ENCODE data around the gene TMEM208. TPM values are rescaled to one million over a fixed set of nuclear protein-coding genes. Genes with fewer than 3 reads are reported as not detected.

The TMEM208 gene
- total RNA-seq, 1 donor from 2014 or later, result 46.9 TPM

DNA sequence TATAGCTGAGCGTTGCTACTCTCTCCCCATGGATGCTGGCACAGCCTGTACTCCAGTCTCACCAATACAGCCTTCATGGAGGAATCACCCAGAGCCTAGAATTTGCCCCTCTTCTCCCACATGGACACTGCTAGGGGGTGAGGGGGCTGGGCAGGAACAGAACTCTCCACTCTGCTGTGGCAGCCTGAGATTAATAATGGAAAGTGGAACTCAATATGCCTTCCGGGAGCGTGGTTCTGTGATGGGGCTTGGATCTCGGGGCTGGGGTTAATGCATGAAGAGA, 23.1 kb downstream of the TMEM208 start:
- DNase-seq (ENCODE audit: low spot score), result no peak

DNA sequence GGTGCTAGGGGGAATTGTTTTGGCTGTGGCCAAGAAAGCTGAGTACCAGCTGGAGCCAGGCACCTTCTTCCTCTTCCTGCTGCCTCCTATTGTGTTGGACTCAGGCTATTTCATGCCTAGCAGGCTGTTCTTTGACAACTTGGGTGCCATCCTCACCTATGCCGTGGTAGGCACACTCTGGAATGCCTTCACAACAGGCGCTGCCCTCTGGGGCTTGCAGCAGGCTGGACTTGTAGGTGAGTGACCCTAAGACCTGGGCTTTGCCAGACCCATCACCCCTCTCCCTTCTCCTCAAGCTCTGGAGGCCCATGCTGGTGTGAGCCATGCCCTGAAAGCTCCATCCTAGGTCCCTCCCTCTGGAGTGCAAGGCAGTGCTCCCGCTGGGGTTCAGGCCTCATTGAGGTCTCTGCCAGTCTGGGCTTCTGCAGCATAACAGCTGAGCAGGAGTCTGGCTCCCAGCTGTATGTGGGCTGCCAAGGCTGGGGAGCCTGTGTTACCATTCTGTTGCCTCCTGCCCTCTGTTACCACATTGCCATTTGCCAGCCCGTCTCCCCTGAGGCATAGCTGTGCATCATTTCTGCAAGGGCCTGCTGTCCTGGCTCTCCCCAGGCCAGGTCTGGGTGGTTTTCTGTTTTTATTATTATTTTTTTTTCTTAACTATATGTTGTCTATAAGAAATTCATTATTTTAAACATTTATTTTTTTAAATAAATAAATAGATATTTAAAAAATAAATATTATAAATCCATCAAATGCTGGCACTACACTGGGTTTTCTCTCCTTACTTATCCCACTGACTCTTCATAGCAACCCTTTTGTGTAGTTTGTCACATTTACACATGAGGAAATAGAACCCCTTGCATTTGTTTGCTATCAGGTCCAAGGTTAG, 25.9 kb downstream of the TMEM208 start:
- no peak for DNase-seq (ENCODE audit: low spot score)

DNA sequence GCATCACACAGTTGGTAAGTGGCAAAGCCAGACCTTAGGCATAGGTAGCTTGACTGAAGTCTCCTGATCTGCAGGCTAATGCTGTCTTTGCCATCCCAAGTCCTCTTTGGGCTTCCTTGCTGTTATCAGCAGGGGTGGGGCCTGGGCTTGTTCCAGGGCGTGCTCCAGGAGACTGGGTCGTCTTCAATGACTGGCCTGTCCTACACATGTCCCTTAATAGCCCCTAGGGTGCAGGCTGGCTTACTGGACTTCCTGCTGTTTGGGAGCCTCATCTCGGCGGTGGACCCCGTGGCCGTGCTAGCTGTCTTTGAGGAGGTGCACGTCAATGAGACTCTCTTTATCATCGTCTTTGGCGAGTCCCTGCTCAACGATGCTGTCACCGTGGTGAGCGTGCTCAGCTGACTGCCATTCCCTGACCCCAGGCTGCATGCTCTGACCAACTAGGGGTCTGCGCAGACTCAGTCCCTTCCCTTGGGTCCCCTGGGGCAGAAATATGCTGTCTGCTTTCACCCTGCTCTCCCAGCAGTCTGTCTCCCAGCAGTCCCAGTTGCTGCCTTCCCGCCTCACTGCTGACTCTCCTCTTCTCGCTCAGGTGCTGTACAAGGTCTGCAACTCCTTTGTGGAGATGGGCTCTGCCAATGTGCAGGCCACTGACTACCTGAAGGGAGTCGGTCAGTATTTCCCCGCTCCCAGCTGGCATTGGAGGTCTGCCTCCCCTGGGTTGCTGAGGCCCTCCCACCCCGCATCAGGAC, 28.0 kb downstream of the TMEM208 start:
- DNase-seq (ENCODE audit: low spot score), result no peak

DNA sequence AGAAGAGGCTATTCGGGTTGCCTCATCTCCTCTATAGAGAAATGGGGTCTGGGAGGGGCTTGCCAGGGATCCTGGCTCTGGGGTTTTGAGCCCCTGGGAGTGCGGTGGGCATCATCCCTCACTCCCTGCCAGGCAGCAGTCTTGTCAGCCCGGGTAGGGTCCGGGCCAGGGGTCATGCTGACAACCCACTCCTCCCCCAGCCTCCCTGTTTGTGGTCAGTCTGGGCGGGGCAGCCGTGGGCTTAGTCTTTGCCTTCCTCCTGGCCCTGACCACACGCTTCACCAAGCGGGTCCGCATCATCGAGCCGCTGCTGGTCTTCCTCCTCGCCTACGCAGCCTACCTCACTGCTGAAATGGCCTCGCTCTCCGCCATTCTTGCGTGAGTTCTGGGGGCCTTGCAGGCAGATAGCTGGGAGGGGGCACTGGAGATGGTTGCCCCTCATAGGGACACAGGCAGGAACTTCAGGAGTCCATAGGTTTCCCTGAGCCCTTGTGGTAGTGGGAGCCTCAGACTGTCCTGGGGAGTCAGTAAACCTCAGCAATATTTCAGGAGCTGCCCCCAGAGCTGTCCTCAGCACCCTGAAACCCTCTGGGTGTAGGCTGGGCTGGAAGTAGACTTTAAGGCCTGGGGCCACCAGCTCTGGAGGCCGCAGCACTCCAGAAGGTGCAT, 28.8 kb downstream of the TMEM208 start:
- no peak for DNase-seq (ENCODE audit: low spot score)

DNA sequence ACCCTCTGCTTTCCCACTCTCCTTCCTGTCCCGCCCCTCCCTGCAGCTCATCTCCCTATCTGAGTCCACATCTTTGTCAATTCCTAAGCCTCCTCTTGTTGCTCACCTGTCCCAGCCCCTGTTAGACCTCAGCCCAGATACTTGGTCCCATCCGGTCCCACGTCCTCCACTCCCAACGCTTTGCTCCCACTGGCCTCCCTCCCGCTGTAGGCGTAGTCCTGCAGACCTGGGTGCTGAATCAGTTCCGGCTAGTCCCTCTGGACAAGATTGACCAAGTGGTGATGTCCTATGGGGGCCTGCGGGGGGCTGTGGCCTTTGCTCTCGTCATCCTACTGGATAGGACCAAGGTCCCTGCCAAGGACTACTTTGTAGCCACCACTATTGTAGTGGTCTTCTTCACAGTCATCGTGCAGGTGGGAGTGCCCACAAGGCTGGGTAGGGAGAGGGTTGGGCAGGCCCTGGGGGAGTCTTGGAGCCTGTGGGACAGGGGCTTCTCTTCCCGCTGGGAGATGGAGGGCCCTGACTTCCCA, 29.8 kb downstream of the TMEM208 start:
- DNase-seq (ENCODE audit: low spot score), result no peak

DNA sequence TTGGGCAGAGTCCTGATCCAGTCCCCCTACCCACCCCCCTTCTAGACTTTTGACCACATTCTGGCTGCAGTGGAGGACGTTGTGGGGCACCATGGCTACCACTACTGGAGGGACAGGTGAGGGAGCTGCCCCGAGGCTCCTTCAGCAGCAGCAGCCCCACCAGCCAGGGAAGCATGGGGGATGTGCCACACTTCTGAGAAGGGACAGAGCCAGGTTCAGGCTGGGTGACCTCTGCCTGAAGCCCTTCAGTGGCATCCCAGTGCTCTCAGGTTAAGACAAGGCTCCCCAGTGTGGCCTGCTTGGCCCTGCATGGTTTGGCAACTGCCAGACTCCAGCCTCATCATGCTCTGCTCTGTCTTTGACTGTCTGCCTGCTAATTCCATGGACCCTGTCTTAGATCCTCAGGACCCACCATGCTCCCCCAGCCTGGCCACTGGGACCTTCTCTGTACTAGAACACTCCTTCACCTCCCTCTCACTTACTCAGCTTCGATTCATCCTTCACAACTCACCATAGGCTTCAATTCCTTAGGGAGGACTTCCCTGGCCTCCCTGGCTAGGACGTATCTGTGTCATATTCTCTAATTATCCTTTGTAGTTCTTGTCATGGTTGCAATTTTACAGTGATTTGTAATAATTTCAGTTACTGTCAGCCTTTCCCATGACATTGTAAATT, 30.7 kb downstream of the TMEM208 start:
- no peak for DNase-seq (ENCODE audit: low spot score)

DNA sequence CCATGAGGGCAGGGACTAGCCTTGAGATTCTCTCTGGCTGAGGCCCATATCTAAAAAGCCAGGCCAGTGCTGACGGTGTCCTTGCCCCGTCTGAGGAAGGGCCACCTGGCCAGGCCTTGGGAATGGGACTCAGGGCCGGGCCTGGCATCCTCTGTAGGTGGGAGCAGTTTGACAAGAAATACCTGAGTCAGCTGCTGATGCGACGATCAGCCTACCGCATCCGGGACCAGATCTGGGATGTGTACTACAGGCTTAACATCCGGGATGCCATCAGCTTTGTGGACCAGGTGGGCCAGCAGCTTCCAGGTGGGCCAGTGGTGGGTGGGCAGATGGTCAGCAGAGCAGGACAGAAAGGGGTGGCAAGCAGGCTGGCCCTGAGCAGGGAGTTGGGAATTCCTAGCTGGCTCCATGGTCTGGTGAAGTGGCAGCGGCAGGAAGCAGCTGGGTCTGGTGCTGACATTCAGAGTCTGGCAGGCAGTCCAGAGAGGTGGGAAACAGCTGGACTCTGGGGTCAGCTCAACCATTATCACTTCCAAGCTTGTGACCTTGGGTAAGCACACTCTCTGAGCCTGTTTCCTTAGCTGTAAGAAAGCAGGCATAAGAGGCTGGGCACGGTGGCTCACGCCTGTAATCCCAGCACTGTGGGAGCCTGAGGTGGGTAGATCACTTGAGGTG, 31.4 kb downstream of the TMEM208 start:
- no peak for DNase-seq (ENCODE audit: low spot score)

DNA sequence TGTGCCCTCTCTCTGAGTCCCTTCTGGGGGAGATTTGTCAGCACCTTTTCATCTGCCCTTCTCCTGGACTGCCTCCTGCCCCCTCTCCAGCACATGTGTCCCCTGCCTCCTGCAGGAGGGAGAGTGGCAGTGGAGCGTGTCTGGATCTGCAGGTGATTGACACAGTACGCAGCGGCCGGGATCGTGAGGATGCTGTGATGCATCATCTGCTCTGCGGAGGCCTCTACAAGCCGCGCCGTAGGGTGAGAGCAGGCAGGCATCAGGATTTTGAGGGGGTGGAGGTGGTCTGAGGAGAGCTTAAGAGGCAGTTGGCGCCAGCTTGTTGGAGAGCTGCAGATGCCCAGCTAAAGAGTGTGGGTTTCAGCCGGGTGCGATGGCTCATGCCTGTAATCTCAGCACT, 32.8 kb downstream of the TMEM208 start:
- DNase-seq (ENCODE audit: low spot score), result no peak

DNA sequence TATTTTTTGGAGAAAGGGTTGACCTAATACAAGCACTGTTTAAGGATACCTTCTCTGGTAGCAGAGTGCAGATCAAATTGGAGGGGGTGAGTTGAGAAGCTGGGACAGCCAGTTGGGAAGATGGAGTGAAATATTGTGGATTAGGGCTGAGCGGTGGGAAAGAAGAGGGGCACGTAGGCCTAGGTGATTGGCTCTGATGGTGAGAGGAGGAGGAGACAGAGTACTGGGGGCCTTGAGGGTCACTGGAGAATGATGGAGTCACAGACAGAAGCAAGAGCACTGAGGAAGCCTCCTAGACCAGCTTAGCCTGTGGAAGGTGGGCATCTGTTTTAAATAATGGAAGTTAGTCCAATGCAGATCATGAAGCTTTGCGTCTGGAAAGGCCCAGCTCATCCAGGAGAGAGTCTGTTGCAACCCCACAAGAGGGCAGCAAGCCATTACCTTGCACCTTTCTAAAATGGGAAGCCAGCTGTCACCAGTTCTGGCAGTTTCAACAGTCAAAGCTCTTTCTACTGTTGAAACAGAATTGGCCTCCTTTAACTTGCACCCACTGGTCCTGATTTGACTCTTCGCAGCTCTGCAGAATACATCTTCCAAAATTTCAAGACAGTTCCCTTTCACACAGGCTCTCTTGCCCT, 33.6 kb downstream of the TMEM208 start:
- DNase-seq (ENCODE audit: low spot score), result peak; percentile 46

DNA sequence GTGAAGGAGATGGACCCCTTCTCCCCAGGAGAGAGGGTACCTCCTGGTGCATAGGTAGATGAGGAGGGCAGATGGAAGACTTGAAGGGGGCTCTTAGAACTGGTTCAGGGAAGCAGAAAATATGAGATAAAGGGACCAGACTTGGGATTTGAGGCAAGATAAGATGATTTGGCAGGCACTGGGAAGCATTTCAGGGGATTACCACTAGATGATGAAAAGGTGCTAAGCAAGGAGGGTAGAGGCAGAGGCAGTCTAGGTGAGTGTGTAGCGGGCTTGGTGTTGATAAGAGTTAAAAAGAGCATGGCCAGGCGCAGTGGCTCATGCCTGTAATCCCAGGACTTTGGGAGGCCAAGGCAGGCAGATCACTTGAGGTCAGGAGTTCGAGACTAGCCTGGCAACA, 36.3 kb downstream of the TMEM208 start:
- DNase-seq (ENCODE audit: low spot score), result no peak

DNA sequence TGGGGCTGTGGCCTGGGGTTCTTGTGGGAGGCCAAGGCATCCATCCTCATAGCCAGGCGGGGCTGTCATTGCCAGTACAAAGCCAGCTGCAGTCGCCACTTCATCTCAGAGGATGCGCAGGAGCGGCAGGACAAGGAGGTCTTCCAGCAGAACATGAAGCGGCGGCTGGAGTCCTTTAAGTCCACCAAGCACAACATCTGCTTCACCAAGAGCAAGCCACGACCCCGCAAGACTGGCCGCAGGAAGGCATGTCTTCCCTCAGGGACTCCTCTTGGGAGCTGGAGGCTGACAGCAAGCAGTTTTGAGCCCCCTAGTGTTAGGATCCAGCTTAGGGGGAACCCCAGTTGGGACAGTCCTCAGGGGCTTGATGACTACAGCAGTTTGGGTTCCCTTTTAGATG, 37.3 kb downstream of the TMEM208 start:
- DNase-seq (ENCODE audit: low spot score), result no peak

DNA sequence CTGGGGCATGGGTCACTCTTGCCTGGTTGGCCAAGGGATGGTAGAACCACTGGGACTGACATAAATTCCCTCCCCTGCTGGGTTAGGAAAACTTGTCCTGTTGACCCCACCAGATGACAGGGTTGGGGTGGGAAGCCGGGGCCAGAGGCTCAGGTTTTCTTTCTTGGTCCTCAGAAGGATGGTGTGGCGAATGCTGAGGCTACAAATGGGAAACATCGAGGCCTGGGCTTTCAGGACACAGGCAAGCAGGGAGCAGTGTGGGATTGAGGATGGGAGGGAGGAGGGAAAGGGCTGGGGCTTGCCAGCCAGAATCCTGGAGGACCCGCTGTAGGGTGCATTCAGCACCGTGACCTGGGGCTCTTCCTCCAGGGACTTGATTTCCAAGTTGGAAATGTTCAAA, 37.9 kb downstream of the TMEM208 start:
- DNase-seq (ENCODE audit: low spot score), result no peak

DNA sequence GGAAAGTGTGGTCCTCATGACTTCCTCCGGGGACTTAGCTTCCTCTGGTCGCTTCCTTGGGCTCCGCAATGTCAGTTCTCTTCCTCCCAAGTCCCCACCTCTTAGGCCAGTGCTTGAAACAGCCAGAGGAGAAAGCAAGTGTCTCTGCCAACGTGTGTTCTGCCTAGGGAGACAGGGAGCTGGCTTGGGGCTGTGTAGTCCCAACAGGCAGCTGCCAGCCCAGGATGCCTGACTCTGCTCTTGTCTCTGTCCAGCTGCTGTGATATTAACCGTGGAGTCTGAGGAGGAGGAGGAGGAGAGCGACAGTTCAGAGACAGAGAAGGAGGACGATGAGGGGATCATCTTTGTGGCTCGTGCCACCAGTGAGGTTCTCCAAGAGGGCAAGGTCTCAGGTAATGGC, 38.9 kb downstream of the TMEM208 start:
- DNase-seq (ENCODE audit: low spot score), result no peak

DNA sequence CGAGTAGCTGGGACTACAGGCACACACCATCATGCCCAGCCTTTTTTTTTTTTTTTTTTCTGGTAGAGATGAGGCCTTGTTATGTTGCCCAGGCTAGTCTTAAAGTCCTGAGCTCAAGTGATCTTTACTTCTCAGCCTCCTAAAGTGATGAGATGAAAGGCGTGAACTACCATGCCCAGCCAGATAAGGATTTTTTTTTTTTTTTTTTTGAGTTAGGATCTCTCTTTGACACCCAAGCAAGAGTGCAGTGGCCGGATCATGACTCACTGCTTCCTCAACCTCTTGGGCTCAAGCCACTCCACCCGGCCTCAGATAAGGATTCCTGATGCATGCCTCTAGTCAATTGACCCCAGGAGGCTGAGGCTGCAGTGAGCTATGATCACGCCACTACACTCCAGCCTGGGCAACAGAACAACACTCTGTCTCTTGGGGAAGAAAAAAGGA, 41.2 kb downstream of the TMEM208 start:
- peak; percentile 67 for DNase-seq (ENCODE audit: low spot score)

DNA sequence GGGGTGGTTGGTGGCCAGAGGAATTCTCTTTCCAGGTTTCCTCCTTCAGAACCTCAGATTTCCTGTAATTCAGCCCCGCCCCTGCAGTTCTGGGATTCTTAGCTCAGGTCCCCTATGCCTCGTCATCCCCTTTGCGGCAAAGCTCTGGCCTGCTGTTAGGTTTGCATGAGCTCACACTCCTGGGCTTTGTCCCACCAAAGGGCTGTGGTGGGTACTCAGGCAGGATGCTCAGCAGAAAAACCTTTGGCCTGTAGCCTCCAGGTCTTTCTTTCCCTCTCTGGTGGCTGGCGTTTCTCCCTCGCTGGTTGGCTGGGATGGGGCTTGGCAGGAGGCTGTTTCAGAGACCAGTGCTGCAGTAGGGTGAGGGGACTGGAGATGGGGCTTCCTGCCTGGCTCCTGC, 42.8 kb downstream of the TMEM208 start:
- DNase-seq (ENCODE audit: low spot score), result no peak

DNA sequence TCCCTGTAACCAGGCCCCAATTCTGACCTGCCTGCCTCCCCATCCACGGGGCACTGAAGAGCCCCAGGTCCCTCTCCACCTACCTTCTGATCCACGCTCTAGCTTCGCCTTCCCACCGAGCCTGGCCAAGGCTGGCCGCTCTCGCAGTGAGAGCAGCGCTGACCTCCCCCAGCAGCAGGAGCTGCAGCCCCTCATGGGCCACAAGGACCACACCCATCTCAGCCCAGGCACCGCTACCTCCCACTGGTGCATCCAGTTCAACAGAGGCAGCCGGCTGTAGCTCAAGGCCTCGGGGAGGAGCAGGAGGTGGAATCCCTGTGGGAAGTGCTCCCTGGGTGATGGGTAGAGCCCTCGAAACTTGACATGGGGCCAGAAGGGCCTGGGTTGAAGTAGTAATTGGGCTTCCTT, 44.0 kb downstream of the TMEM208 start:
- no peak for DNase-seq (ENCODE audit: low spot score)

DNA sequence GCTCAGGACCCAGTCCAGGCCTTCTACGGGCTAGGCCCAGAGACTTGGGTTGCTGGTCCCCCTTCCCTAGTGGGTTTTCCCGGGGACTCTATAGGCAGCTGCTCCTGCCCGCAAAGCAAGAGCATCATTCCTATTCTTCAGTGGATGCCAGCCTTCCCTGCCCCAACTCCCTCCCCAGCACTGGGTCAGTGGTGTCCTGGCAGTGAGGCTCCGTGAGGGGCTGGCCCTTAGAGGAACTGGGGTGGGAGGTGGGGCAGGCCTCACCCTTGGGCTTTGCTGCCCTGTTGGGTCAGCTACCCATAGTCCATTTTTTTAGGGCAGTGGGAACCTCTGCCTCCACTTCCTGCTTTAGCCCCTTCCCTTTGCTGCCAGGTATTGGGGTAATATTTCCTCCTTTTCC, 44.5 kb downstream of the TMEM208 start:
- no peak for DNase-seq (ENCODE audit: low spot score)

DNA sequence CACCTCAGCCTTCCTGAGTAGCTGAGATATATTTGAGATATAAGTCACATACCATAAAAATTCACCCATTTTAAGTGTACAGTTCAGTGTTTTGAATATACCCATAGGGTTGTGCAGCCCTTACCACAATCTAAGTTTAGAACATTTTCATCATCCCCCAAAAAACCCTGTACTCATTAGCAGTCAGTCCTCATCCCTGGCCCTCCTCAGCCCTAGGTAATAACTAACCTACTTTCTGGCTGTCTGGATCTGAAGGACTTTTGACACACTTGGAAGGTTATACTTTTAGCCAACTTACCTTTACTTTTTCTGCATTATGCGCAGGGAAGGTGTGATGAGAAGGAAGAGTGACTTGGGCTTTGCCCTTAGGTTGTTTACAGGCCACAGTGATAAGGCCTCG, 48.4 kb downstream of the TMEM208 start:
- no peak for DNase-seq (ENCODE audit: low spot score)

DNA sequence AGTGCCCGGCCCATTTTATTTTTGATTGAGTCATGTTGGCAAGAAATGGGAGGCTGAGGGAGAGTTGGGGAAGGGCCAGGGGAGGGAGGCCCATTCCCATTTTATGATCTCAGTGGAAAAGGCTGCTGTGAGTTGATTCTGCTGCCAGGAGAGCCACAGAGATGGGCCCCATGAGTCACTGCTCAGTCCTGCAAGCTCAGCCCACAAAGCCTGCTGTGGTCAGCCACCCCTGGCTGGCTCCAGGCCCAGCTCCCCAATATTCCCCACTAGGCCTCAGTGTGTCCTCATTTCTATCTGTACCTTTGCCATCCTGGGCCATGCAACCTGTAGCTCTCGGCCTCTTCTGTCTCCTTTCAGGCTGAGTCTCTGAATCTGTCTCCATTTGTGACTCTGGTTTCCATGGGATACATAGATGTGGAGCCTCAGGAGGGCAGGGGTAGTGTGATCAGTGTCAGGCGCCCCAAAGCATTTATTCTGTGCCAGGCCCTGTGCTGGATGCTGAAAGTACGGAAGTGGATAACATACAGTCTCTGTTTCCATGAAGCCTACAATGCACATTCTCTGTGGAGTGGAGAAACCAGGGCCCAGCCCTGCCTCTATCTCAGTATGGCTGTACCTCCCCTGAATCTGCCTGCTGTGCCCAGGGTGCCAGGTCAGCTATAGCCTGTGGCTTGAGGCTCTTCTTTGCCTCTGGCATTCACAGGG, 50.5 kb downstream of the TMEM208 start:
- DNase-seq (ENCODE audit: low spot score), result no peak
